NCI-H2081 (cell line): ENCODE measurements around the gene TMEM63A.

Experiments used
- DNase-seq, 2 experiments: peaks; one replicate each; lab custom pipeline; 2025; lab: John Stamatoyannopoulos, UW

TMEM63A gene

GRCh38 chr1:225885336-225885735, 3.2 kb upstream of the TMEM63A start:
- DNase-seq = no peak

- no peak for DNase-seq
Observed at GRCh38 chr1:225883616-225884265, 1.6 kb upstream of the TMEM63A start.

GRCh38 chr1:225882694-225883615, 775 bp upstream of the TMEM63A start:
- no peak for DNase-seq

- DNase-seq = no peak
Observed at GRCh38 chr1:225881081-225881958, 860 bp downstream of the TMEM63A start.

GRCh38 chr1:225880636-225881035, 1.5 kb downstream of the TMEM63A start:
- no peak for DNase-seq

DNA sequence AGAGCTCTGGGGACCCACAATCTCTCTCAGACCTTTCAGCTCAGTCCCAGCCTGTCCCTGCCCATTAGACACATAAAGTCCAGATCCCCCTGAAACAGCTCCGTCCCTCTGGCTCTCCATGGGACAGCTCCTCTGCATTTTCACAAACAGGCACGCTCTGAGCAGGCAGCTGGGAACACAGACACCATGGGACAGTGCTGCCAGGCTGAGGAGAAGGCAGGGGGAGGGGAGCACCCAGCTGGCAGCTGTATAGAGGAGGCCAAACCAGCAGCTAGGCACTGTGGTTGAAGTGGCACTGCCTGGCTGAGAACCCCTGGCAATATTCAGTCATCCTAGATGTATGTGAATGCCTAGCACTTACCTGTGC, 2.0 kb downstream of the TMEM63A start:
- DNase-seq = no peak

DNA sequence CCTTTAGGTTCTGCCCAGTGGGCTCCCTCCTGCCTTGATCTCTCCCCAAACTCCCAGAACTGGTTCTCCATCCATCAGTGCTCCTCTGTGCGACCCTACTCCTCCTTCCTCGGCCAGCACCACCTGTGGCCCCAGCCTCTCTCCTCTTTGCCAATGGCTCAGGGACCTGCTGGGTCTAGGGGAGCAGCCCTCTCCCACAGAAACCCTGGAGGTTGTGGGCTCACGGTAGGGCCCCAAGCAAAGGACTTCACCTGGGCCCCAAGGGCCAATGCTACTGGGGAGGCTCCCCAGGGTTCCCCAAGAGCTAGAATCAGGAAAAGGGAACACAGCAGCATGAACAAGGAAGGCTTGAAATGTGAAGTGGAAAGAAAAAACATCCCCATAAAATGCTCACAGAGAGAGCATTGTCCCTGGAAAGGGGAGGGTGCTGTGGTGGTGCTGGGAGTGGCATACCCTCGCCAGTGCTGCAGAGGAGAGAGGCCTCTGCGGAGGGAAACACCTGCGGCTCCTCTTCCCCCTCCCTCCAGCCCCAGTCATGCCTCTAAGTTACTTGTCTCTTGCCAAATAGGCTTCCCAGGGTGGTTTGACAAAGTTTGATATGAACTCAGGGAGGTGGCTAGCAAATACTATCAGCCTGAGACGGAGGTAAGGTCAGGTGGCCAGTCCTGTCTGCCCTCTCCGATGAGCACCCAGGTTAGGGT, 2.5 kb downstream of the TMEM63A start:
- DNase-seq = no peak

GRCh38 chr1:225878282-225878681, 3.9 kb downstream of the TMEM63A start:
- DNase-seq = no peak

DNA sequence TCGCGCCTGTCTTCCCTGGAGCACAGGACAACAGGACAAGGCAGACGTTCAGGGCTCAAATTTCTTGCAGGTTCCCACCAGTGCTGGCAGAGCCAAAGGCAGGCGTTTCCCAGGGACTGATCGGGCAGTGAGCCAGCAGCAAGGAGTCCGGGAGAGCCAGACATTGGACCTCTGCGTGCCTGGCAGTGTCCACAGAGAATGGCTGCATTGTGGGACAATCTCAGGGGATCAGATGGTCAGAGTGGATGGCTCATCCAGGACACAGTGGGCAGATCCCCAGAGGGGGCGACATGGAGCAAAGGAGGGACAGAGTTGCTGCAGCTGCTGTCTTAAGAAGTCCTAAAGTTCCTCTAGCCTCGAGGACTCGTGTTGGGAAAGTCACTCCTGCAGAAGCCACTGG, 4.6 kb downstream of the TMEM63A start:
- no peak for DNase-seq

DNA sequence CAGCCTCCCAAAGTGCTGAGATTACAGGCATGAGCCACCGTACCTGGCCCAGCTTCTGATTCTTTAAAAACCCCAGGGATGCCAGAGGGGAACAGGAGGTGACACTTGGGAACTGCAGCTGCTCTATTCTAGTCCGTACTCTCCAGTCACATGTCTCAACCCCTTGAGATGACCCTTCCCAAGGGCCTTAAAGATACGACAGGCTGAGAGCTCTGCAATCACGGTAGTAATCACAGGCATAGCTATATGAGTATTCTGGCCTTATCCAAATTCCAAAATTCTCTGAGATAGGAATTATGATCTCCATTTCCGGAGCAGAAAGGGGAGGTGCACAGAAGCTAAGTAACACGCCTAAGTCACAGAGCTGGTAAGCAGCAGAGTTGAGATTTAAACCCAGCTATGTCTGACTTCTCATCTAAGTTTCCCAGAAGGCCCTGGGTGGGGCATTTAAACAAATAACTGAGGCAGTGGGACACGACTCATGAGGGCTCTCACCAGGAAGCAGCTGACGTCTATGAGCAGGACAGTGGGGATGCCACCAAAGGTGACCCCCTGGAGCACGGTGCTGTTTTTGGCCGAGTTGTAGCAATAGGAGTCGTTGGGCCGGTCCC, 5.2 kb downstream of the TMEM63A start:
- no peak for DNase-seq

- DNase-seq = no peak
Observed at GRCh38 chr1:225875044-225875815, 7.0 kb downstream of the TMEM63A start.

DNA sequence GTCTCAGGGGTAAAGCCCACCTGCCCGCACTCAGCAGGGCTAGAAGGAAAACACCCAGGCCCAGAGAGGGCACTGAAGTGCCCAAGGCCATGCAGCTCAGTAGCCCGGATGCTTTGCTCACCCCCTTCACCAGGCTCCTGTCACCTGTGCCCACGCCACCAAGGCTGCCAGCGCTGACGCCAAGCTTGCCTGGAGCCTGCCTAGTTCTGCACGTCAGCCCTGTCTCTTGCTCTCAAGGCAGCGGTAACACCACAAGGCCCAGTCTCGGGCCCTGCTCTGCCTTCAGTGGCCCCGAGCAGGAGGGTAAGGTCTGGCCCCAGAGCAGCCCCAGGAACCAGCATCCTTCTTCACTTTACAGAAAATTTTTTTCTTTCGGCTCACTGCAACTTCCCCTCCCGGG, 7.7 kb downstream of the TMEM63A start:
- no peak for DNase-seq

- no peak for DNase-seq
Observed at GRCh38 chr1:225873281-225873850, 8.8 kb downstream of the TMEM63A start.

DNA sequence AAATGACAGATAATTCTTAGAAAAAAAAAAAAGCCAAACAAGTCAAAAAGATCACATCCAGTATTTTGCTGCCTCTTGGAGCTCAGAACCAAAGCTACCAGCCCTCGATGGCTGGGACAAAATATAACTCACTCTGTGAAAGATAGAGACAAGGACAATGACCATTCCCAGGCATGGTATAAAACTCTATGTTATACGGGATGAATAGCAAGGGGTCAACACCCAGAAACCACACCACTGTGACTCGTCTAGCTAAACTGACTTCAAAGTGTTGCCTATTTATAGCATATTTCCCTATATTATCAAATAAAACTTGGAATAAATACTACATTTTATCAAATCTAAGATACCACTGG, 10.1 kb downstream of the TMEM63A start:
- DNase-seq = no peak

DNA sequence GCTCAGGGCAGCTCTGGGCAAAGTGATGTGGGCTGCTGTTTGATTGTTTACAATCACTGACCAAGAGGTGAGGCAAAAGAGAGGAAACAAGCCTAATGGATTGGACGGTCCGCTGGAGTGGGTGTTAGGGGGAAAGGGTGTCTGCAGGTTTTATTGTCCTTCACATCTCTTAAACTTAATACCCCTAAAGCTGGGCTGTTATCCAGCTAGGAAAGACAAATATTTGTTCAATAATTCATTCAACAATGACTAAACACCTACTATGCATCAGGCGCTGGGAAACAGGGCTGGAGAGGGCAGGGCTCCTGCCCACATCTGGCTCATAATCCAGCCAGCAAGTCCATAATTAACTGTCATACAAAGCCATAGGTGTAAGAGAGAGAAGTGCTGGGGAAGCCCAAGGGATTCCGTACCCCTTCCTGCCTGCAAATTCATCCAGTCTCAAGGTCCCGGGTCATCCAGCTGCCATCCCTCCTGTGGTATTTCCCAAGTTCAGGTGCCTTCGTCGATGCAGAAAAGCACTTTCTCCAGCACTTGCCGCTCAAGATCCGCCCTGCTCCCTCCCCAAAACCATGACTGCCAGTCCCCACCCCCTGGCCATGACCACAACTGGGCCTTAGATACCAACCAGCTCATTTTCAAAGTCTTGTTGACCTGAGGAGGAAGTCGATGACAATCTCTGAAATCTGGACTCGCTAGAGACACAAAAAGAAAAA, 10.7 kb downstream of the TMEM63A start:
- DNase-seq = peak; percentile 49 to 92

- peak; percentile 19 to 72 for DNase-seq
Observed at GRCh38 chr1:225870911-225871310, 11.3 kb downstream of the TMEM63A start.

DNA sequence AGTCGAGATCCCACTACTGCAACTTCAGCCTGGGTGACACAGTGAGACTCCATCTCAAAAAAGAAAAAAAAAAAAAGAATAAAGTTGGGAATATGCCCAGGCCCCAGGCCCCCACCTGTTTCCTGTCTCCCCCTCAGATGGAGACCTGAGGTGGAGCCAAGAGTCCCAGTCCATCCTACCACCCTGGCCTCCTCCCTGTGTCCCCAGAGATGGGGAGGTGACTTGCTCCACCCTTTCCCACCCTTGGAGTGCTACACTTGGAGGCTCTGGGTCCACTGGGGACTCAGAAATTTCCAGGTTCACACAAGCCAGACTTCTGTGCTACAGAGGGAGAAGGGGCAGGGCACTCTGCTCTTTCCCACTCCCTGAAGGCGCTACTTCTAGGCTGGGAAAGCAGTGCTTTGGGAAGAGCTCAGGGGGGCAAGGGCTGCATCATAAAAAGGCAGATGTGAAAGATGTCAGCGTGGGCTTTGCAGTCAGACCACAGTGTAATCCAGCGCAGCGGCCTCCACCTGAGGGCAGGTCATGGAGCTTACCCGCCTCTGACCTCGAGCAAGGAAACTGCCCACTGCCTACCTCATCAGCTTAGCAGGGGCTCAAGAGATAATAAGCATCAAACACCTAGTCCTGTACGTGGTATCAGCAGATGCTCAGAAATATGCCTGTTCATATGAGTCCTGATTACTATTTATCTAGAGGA, 13.4 kb downstream of the TMEM63A start:
- peak in 1 of 2 experiments; percentile 36 for DNase-seq

GRCh38 chr1:225866981-225867380, 15.2 kb downstream of the TMEM63A start:
- no peak for DNase-seq
